Coronary artery (tissue), 2 donors: ENCODE measurements around the gene WIF1.

Experiments
- DNase-seq: peaks from one replicate; pipeline ENCODE4 v3.0.0-alpha.2; 2017; ENCODE audit warnings: low spot score
- H3K27ac ChIP-seq, 2 donors: fragments of 200-600 bp; sonication (generic); one replicate each; pipeline ENCODE4 v1.5.1; 2016 to 2019
- H3K4me3 ChIP-seq: fragments of 200-600 bp; sonication (generic); 2 replicates; pipeline ENCODE4 v1.5.1; 2016; ENCODE audit warnings: mild to moderate bottlenecking, moderate library complexity
- TF ChIP-seq, protein P1 (sequence below): fragments of 200-600 bp; sonication (generic); IDR thresholded peaks from one replicate; pipeline ENCODE4 v1.5.1; 2019; ENCODE audit warnings: antibody characterized with exemption

The WIF1 gene

GRCh38 chr12:65051218-65051617 lies 69.9 kb downstream of the WIF1 start:
- TF ChIP-seq, protein P1, sequence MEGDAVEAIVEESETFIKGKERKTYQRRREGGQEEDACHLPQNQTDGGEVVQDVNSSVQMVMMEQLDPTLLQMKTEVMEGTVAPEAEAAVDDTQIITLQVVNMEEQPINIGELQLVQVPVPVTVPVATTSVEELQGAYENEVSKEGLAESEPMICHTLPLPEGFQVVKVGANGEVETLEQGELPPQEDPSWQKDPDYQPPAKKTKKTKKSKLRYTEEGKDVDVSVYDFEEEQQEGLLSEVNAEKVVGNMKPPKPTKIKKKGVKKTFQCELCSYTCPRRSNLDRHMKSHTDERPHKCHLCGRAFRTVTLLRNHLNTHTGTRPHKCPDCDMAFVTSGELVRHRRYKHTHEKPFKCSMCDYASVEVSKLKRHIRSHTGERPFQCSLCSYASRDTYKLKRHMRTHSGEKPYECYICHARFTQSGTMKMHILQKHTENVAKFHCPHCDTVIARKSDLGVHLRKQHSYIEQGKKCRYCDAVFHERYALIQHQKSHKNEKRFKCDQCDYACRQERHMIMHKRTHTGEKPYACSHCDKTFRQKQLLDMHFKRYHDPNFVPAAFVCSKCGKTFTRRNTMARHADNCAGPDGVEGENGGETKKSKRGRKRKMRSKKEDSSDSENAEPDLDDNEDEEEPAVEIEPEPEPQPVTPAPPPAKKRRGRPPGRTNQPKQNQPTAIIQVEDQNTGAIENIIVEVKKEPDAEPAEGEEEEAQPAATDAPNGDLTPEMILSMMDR, result no peak
- Histone ChIP-seq H3K27ac (no peak overlapping the region), H3K4me3 (no peak overlapping the region)
- DNase-seq, result no peak

DNA sequence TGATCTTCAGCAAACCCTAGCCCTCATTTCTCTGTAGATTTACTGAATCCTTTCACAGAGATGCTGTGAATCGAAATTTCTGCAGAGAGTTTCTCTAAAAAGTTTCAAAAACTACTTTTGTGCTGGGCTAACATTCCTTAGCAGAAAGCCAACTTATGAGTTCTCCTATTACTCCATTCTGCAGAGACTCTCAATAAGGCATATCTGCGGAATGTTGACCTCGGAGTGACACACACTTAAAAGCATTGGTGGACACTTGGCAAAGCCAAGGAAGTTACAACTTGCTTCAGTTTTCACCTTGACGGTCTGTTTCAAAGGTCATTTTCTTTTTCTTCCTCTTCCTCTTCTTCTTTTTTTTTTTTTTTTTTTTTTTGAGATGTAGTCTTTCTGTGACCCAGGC lies 75.8 kb downstream of the WIF1 start:
- TF ChIP-seq, protein P1, result no peak
- Histone ChIP-seq H3K27ac (no peak overlapping the region), H3K4me3 (no peak overlapping the region)
- no peak for DNase-seq

DNA sequence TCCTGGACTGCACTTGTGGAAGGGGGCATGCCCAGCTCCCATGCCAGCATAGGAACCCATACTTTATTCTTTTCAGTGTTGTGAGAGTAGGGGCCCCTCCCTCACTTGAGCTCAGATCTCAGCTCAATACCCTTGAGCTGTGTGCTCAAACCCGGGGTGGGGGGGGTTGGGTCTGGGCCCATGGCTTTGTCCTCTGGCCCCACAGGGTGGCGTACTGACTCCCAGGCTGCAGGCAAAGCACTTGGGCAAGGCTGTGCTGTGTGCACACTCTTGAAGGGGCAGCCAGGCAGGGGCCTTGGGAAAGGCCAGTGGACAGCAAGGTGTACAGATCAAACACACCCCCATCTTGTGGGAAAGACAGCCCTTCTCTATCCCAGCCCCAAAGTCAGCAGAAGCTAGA lies 81.8 kb downstream of the WIF1 start:
- TF ChIP-seq, protein P1, result no peak
- no peak overlapping the region for H3K27ac ChIP-seq

GRCh38 chr12:65025136-65025535 lies 96.0 kb downstream of the WIF1 start:
- Histone ChIP-seq H3K4me3 (no peak overlapping the region), H3K27ac (no peak overlapping the region)
- TF ChIP-seq, protein P1, result no peak
- DNase-seq, result no peak

More for the DNA sequence above, 81.8 kb downstream of the WIF1 start:
- no peak overlapping the region for H3K4me3 ChIP-seq
- DNase-seq, result no peak

- Histone ChIP-seq H3K4me3 (no peak overlapping the region), H3K27ac (no peak overlapping the region)
- DNase-seq, result no peak
- TF ChIP-seq, protein P1, result no peak
Observed at GRCh38 chr12:65023485-65023884, 97.6 kb downstream of the WIF1 start.

DNA sequence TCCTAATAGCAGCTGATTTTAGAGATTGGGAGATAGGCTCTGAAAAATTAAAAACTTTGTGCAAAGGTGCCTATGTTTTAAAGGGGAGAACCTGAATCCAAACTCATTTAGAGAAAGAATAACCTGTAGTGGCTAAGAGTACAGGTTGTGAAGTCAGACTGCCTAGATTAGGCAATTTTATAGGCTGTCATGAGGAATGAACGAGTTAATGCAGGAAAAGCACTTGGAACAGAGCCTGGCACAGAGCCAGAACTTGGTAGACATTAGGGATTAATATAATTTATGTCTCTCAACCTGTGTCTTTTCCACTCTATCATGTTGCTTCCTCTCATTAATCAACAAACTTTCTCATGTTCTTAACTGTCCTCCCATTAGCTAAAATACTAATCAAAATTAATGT lies 98.1 kb downstream of the WIF1 start:
- DNase-seq, result no peak
- Histone ChIP-seq H3K27ac (no peak overlapping the region), H3K4me3 (no peak overlapping the region)
- TF ChIP-seq, protein P1, result no peak

DNA sequence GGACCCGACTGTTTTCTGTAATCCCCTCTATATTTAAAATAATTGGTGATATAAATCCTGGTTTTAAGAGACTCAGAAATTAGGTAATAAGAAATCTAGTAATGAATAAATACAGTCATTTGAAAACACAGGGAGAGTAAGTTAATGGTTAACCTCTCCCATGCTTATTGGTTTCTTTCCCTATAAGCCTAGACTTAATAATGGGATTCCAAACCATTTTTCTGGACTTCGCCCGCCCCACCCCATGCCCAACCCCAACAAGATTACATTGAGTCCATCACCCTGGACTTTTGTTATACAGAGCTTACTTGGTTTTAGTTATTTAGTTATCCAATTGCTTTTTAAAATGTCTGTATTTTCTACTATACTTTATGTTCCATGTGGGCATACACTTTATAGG lies 98.7 kb downstream of the WIF1 start:
- no peak for DNase-seq
- no peak overlapping the region for H3K4me3 ChIP-seq
- TF ChIP-seq, protein P1, result no peak
- H3K27ac ChIP-seq, result no peak overlapping the region
